ENCODE results near the gene GRAMD1A. TPM values are rescaled to one million over a fixed set of nuclear protein-coding genes. Genes with fewer than 3 reads are reported as not detected.
"Not testable (repeated sequence)": the region's sequence is repeated elsewhere in the genome, so short reads cannot be mapped to it uniquely, and the experiment has no call there.

Gene GRAMD1A
- total RNA-seq, 1 experiment from 2014 or later = 75.4 TPM

DNA sequence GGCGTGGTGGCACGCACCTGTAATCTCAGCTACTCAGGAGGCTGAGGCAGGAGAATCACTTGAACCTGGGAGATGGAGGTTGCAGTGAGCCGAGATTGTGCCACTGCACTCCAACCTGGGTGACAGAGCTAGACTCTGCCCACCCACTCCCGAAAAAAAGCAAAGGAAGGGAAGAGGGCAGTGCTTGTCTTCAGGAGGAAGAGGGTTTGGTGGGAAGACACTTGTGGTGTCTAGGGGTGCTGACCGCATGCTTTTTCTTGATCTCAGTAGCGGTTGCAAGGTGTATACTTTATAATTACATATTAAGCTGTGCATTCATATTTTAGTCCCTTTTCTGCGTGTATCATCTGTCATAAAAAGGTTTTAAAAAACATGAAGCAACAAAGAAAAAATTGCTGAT is 7.5 kb upstream of the GRAMD1A start:
- H3K4me3 ChIP-seq (replicated peaks in 1 of 2; ENCODE audit: low read depth in 1 of 2, low read length in 2 of 2); H3K27me3 ChIP-seq (ENCODE audit: insufficient read depth, low read length); H2AFZ ChIP-seq (ENCODE audit: low read depth, low read length, poor library complexity, severe bottlenecking); H3K79me2 ChIP-seq (ENCODE audit: insufficient read depth, low read length); H3K4me1 ChIP-seq (ENCODE audit: control insufficient read depth in 1 of 2, insufficient read depth in 2 of 2, low read length in 2 of 2); H3K4me2 ChIP-seq (ENCODE audit: low read length); BruUV-seq (replicated peaks); H4K20me1 ChIP-seq (ENCODE audit: insufficient read depth); POLR2A ChIA-PET; H3K9me3 ChIP-seq (ENCODE audit: control insufficient read depth in 1 of 2, insufficient read depth in 1 of 2, low read depth in 1 of 2, low read length in 2 of 2); DNase-seq (ENCODE audit: low read depth, low spot score); H3K9ac ChIP-seq (ENCODE audit: low read length); ATAC-seq; H3K36me3 ChIP-seq (ENCODE audit: control insufficient read depth in 1 of 2, insufficient read depth in 2 of 2, low read length in 2 of 2); intact Hi-C loops (cut with micrococcal nuclease); CTCF ChIA-PET; RAD21 ChIA-PET (ENCODE audit: low non-redundant PET in 1 of 2, low total read pairs in 2 of 2, uncharacterized antibody in 2 of 2, unreplicated experiment in 2 of 2); H3K27ac ChIP-seq (ENCODE audit: low read depth, low read length); H3K9me2 ChIP-seq (ENCODE audit: insufficient read depth): not testable (repeated sequence)

DNA sequence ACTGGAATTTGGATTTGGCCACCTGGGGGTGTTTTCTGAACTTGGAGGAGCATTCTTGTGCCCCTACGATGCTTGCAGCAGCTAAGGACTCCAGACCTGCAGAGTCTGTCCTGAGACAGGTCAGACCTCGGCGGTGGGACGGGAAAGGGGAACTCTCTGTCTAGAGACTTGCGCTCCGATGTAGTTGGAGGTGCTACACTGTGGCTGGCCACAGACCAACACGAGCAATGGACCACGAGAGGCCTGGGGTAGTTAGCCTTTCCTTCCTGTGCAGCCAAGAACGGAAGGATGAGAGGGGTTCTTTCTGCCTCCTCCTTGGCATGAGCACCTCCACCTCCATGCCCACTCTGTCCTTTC is 5.9 kb upstream of the GRAMD1A start:
- H3K36me3 ChIP-seq (ENCODE audit: control insufficient read depth in 1 of 2, insufficient read depth in 2 of 2, low read length in 2 of 2) = no peaks in the 10 kb centered on the region
- CTCF ChIA-PET = no interaction called here
- no peak overlapping the region for H2AFZ ChIP-seq (ENCODE audit: low read depth, low read length, poor library complexity, severe bottlenecking)
- POLR2A ChIA-PET = no interaction called here
- no peaks in the 10 kb centered on the region for H4K20me1 ChIP-seq (ENCODE audit: insufficient read depth)
- no peaks in the 10 kb centered on the region for H3K27me3 ChIP-seq (ENCODE audit: insufficient read depth, low read length)
- no peaks in the 10 kb centered on the region for H3K79me2 ChIP-seq (ENCODE audit: insufficient read depth, low read length)
- H3K9me2 ChIP-seq (ENCODE audit: insufficient read depth) = no peaks in the 10 kb centered on the region
- no peaks in the 10 kb centered on the region for H3K9me3 ChIP-seq (ENCODE audit: control insufficient read depth in 1 of 2, insufficient read depth in 1 of 2, low read depth in 1 of 2, low read length in 2 of 2)
- RAD21 ChIA-PET (ENCODE audit: low non-redundant PET in 1 of 2, low total read pairs in 2 of 2, uncharacterized antibody in 2 of 2, unreplicated experiment in 2 of 2) = no interaction called here
- no peak for ATAC-seq
- BruUV-seq (replicated peaks) = no TSS peak
- peaks cover 8% of the 10 kb centered on the region in 2 experiments; a peak in 3 of 4 replicates for H3K4me1 ChIP-seq (ENCODE audit: control insufficient read depth in 1 of 2, insufficient read depth in 2 of 2, low read length in 2 of 2)
- H3K4me3 ChIP-seq (replicated peaks in 1 of 2; ENCODE audit: low read depth in 1 of 2, low read length in 2 of 2) = no peak overlapping the region
- H3K9ac ChIP-seq (ENCODE audit: low read length) = no peak overlapping the region
- intact Hi-C loops (cut with micrococcal nuclease) = no loop called here
- no peak for DNase-seq (ENCODE audit: low read depth, low spot score)
- no peak overlapping the region for H3K4me2 ChIP-seq (ENCODE audit: low read length)
- no peak for TF ChIP-seq ZNF274 (IDR thresholded peaks at IDR 0.05; ENCODE audit: low read depth, low read length)
- no peak for TF ChIP-seq POLR2A (IDR thresholded peaks at IDR 0.05; ENCODE audit: borderline replicate concordance, extremely low read depth, insufficient read depth, insufficient read length)
- TF ChIP-seq, protein P1, sequence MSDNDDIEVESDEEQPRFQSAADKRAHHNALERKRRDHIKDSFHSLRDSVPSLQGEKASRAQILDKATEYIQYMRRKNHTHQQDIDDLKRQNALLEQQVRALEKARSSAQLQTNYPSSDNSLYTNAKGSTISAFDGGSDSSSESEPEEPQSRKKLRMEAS (IDR thresholded peaks at IDR 0.05) = no peak
- no peak for TF ChIP-seq ELF1 (IDR thresholded peaks at IDR 0.05; ENCODE audit: borderline replicate concordance, low read depth)
- TF ChIP-seq CEBPB (IDR thresholded peaks at IDR 0.05; ENCODE audit: low read depth) = no peak
- TF ChIP-seq JUND (IDR thresholded peaks at IDR 0.05) = no peak
- TF ChIP-seq EZH2 (IDR thresholded peaks at IDR 0.05) = no peak
- no peak for TF ChIP-seq TCF7L2 (IDR thresholded peaks at IDR 0.05; ENCODE audit: borderline replicate concordance, extremely low read depth, insufficient read depth, insufficient read length)
- no peak for TF ChIP-seq POLR2AphosphoS5 (IDR thresholded peaks at IDR 0.05; ENCODE audit: low read depth, low read length)
- TF ChIP-seq, protein P2, sequence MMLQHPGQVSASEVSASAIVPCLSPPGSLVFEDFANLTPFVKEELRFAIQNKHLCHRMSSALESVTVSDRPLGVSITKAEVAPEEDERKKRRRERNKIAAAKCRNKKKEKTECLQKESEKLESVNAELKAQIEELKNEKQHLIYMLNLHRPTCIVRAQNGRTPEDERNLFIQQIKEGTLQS (IDR thresholded peaks at IDR 0.05) = no peak
- TF ChIP-seq, protein P3, sequence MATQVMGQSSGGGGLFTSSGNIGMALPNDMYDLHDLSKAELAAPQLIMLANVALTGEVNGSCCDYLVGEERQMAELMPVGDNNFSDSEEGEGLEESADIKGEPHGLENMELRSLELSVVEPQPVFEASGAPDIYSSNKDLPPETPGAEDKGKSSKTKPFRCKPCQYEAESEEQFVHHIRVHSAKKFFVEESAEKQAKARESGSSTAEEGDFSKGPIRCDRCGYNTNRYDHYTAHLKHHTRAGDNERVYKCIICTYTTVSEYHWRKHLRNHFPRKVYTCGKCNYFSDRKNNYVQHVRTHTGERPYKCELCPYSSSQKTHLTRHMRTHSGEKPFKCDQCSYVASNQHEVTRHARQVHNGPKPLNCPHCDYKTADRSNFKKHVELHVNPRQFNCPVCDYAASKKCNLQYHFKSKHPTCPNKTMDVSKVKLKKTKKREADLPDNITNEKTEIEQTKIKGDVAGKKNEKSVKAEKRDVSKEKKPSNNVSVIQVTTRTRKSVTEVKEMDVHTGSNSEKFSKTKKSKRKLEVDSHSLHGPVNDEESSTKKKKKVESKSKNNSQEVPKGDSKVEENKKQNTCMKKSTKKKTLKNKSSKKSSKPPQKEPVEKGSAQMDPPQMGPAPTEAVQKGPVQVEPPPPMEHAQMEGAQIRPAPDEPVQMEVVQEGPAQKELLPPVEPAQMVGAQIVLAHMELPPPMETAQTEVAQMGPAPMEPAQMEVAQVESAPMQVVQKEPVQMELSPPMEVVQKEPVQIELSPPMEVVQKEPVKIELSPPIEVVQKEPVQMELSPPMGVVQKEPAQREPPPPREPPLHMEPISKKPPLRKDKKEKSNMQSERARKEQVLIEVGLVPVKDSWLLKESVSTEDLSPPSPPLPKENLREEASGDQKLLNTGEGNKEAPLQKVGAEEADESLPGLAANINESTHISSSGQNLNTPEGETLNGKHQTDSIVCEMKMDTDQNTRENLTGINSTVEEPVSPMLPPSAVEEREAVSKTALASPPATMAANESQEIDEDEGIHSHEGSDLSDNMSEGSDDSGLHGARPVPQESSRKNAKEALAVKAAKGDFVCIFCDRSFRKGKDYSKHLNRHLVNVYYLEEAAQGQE (IDR thresholded peaks at IDR 0.05; ENCODE audit: low read depth) = no peak
- TF ChIP-seq RAD21 (IDR thresholded peaks at IDR 0.05; ENCODE audit: low read depth) = no peak
- TF ChIP-seq EZH2phosphoT487 (IDR thresholded peaks at IDR 0.05; ENCODE audit: borderline replicate concordance) = no peak
- TF ChIP-seq SRF (IDR thresholded peaks at IDR 0.05; ENCODE audit: low read depth) = no peak
- H3K27ac ChIP-seq (ENCODE audit: low read depth, low read length) = no peak overlapping the region
